HG03354 (cell line): Measurements from ENCODE around the gene DUSP16.
"Not testable (repeated sequence)": the region's sequence is repeated elsewhere in the genome, so short reads cannot be mapped to it uniquely, and the experiment has no call there.

Source experiments
- ATAC-seq: cut with Tn5 transposase; IDR thresholded peaks from one replicate; pipeline ENCODE4 v1.9.1; 2021; ENCODE audit warnings: mild to moderate bottlenecking; ENCODE audit not compliant: unreplicated experiment, poor library complexity, severe bottlenecking

Gene DUSP16

GRCh38 chr12:12503384-12504078 lies 59.1 kb downstream of the DUSP16 start:
- no peak for ATAC-seq

- ATAC-seq: no peak
Measured at GRCh38 chr12:12502815-12503151, 59.9 kb downstream of the DUSP16 start.

- ATAC-seq: not testable (repeated sequence)
Measured at GRCh38 chr12:12502130-12502814, 60.4 kb downstream of the DUSP16 start.

- no peak for ATAC-seq
Measured at GRCh38 chr12:12501121-12501520, 61.5 kb downstream of the DUSP16 start.

- no peak for ATAC-seq
Measured at GRCh38 chr12:12499909-12500604, 62.6 kb downstream of the DUSP16 start.

- ATAC-seq: no peak
Measured at GRCh38 chr12:12498210-12498609, 64.5 kb downstream of the DUSP16 start.

- no peak for ATAC-seq
Measured at GRCh38 chr12:12495536-12495935, 67.1 kb downstream of the DUSP16 start.

- ATAC-seq: no peak
Measured at GRCh38 chr12:12492547-12492946, 70.1 kb downstream of the DUSP16 start.

GRCh38 chr12:12491606-12492005 lies 71.1 kb downstream of the DUSP16 start:
- no peak for ATAC-seq

- no peak for ATAC-seq
Measured at GRCh38 chr12:12488823-12489550, 73.7 kb downstream of the DUSP16 start.

- ATAC-seq: no peak
Measured at GRCh38 chr12:12488296-12488695, 74.4 kb downstream of the DUSP16 start.

GRCh38 chr12:12487490-12487889 lies 75.2 kb downstream of the DUSP16 start:
- no peak for ATAC-seq

GRCh38 chr12:12486661-12487240 lies 75.9 kb downstream of the DUSP16 start:
- ATAC-seq: peak; percentile 89

- no peak for ATAC-seq
Measured at GRCh38 chr12:12483438-12483837, 79.2 kb downstream of the DUSP16 start.

GRCh38 chr12:12482959-12483358 lies 79.7 kb downstream of the DUSP16 start:
- no peak for ATAC-seq

GRCh38 chr12:12482150-12482761 lies 80.4 kb downstream of the DUSP16 start:
- ATAC-seq: no peak

- ATAC-seq: no peak
Measured at GRCh38 chr12:12481631-12482030, 81.0 kb downstream of the DUSP16 start.

GRCh38 chr12:12480074-12480473 lies 82.6 kb downstream of the DUSP16 start:
- ATAC-seq: no peak

GRCh38 chr12:12477532-12477890 lies 85.2 kb downstream of the DUSP16 start:
- no peak for ATAC-seq
